Activated gamma-delta T cell (primary cell): ENCODE data around the gene TMEM181.
A peak's percentile ranks its signal among the peaks of the same experiment; 100 is the strongest.
"Not testable (repeated sequence)": the region's sequence is repeated elsewhere in the genome, so short reads cannot be mapped to it uniquely, and the experiment has no call there.

ENCODE experiments used
- DNase-seq: peaks from one replicate; lab custom pipeline; 2025; lab: John Stamatoyannopoulos, UW
- total RNA-seq, 2 donors: gene quantifications; one replicate each; lab custom pipeline; 2026; lab: John Stamatoyannopoulos, UW

TMEM181 gene
- 75.4 to 111 reads per million in 2 donors for total RNA-seq

- peak; percentile 81 for DNase-seq
Observed at GRCh38 chr6:158559895-158560835, at the start of gene TMEM181. Gene TMEM181 (plus strand): TSS chr6:158560091. CDS start chr6:158560225, 134 bp downstream.

DNA sequence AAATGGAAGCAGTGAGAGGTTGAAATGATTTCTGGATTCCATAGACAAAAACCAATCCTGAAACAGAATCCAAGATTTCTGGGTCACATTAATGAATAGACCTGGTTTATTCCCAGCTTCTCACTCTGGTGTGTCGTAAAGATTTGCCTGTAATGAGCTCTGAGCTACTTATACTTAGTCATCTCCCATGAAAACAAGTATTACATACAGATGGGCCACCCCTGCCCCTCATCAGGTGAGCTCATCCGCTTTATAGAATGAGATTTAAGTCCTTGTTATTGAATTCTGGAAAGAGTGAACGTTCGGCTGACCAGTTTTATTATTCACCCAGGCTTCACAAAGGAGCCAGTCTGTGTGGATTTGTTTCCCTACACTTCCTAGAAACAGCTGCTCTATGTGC, 47.1 kb upstream of the TMEM181 start:
- no peak for DNase-seq

DNA sequence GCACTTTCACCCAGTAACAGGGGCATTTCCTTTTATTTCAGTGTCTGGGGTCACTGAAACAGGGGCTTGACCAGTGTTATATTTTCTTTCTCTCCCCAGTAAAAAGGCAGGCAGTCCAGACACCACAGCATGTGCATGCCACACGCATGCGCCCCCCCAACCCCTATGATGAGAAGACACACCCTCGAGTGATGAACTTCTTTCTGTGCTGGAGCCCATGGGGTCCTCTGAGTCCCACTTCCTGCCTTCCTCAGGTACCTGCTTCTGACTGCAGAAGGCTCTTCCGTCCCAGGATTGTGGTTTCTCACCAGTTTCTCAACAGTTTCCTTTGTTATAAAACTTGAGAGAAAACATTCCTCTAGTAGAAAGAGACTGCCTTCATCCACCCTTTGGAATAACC, 45.7 kb upstream of the TMEM181 start:
- no peak for DNase-seq

DNA sequence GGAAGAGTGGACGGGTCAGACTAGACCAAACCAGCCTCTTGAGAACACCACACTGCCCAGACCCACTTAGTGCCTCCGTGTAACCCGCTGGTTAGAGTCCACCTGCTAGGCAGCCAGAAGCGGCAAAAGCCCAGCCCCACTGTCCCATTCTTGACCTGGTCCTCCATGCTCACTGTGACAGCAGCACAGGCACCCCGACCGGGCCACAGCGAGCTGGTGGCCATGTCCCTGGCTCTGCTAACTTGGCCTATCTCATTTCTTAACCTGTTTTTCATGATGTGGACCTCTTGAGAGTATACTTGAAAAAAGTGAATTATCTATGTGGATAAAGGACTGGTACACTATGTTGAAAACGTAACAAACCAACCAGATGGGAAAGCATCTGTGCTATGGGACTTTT, 44.9 kb upstream of the TMEM181 start:
- DNase-seq, result no peak

- no peak for DNase-seq
Observed at GRCh38 chr6:158516098-158516497, 43.8 kb upstream of the TMEM181 start.

- no peak for DNase-seq
Observed at GRCh38 chr6:158517038-158517437, 42.9 kb upstream of the TMEM181 start.

- no peak for DNase-seq
Observed at GRCh38 chr6:158517581-158517980, 42.3 kb upstream of the TMEM181 start.

- no peak for DNase-seq
Observed at GRCh38 chr6:158518191-158519127, 41.4 kb upstream of the TMEM181 start.

DNA sequence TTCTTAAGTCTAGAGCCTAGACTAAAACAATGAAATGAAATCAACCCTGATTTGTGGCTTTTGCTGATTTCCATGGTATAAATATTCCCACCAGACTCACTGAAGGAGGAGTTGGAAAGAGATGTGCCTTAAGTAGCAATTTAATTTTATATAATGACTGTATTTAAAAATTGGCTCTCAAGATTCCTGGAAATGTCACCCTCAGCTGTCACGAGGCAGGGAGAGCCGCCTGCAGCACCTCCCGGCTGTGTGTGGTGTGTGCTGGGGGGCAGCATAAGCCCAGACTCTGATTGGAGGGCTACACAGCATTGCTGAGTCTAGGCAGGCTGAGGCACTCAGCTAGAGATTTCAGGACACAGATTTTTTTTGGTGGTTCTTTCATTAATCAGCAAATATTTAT, 40.6 kb upstream of the TMEM181 start:
- DNase-seq, result no peak

DNA sequence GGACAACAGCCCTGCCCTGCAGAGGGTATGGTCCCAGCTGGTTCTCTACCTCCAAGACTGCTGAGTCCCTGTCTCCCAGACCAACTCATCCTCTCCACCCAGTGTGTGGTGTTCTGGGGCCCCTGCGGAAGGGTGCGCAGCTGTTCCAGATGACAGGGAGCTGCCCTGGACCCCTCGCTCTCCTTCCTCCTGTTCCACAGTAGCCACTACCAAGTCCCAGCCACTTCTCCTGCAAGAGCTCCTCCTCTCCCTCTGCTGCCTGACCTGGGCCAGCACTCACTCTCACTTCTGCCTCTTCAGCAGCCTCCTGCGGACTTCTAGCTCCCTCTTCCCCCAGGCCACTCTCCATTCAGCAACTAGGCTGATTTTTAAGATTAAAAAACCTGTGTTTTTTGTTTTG, 40.1 kb upstream of the TMEM181 start:
- DNase-seq, result no peak

DNA sequence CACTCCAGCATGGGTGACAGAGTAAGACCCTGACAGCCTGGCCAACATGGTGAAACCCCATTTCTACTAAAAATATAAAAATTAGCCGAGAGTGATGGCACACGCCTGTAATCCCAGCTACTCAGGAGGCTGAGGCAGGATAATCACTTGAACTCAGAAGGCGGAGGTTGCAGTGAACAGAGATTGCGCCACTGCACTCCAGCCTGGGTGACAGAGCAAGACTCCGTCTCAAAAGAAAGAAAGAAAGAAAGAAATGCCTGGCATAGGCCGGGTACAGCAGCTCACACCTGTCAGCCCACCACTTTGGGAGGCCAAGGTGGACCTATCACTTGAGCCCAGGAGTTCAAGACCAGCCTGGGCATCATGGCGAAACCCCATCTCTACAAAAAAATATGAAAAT, 38.9 kb upstream of the TMEM181 start:
- not testable (repeated sequence) for DNase-seq

GRCh38 chr6:158521759-158522158, 38.1 kb upstream of the TMEM181 start:
- DNase-seq, result no peak

DNA sequence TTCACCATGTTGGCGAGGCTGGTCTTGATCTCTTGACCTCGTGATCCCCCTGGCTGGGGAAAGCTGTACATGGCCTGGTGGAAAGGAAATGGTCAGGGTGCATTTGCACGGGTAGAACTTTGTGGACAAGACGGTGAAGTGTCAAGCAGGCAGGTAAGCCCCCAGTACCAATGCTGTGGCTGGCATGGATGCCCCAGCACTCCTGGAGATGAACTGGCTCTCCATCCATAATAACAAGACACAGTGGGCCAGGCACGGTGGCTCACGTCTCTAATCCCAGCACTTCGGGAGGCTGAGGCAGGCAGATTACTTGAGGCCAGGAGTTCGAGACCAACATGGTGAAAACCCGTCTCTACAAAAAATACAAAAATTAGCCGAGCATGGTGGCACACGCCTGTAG, 37.3 kb upstream of the TMEM181 start:
- no peak for DNase-seq

DNA sequence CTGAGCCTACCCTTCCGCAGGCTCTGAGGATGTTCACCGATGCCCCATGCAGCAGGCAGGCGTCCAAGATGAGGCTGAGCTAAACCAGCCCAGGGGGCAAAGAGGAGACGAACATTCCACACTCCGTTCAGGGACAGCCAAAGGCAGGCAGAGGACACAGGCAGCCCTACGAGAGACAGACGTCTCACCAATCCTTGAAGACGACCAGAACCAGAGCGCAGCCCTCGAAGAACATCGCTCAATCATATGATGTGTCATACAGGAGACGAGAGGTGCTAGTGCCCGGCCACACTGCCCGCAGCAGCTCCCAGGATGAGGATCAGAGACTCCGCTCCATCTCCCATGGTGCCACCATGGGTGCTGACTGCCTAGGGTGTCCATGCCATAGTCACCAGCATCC, 35.6 kb upstream of the TMEM181 start:
- DNase-seq, result no peak

- not testable (repeated sequence) for DNase-seq
Observed at GRCh38 chr6:158527858-158528257, 32.0 kb upstream of the TMEM181 start.

DNA sequence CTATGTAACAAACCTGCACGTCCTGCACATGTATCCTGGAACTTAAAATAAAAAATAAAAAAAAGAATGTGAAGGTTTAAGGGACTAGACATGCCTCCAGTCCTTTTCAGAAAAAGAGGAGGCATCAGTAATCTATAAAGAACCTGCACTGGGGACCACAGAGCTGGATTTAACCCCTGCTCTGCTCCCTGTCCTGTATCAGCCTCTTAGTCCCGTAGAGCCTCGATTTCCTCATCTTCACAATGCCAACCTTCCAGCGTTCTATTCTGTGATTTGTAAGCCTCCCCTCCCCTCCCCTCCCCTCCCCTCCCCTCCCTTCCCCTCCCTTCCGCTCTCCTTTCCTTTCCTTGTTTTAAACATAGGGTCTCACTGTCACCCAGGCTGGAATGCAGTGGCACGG, 31.1 kb upstream of the TMEM181 start:
- DNase-seq, result no peak

- DNase-seq, result no peak
Observed at GRCh38 chr6:158529629-158530028, 30.3 kb upstream of the TMEM181 start.

- no peak for DNase-seq
Observed at GRCh38 chr6:158531566-158531965, 28.3 kb upstream of the TMEM181 start.

GRCh38 chr6:158531970-158532369, 27.9 kb upstream of the TMEM181 start:
- DNase-seq, result no peak

DNA sequence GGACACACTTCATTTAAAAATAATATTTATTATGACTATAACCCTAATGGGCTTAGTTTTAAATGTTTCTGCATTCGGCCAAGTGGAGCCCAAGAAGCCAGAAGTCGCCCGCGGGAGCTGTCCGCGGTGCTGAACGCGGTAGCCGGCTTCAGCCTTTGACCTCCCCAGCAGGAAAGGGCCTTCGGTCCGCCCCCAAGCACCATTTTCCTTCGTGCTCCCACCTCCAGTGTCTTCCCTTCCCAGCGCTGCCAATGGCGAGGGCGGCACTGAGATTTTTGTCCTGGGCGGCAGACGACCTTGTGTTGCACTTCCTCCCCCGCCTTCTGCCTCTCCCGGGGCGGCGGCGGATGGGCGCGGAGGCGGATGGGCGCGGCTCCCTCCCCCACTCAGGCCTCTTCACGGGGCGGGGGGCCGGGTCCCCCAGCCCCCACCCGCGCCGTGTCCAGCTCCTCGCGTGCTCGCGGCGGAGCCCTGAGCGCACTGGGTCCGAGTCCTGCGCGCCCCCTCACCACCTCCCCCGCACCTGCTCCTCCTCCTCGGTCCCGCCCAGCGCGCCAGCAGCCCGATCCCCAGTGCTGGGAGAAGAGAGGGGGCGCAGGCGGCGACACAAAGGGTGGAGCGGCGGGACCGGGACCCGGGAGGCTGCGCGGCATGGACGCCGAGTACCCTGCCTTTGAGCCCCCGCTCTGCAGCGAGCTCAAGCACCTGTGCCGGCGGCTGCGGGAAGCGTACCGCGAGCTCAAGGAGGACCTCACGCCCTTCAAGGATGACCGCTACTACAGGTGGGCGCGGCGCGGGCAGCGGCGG, 23.6 kb upstream of the TMEM181 start:
- peak; percentile 46 for DNase-seq

DNA sequence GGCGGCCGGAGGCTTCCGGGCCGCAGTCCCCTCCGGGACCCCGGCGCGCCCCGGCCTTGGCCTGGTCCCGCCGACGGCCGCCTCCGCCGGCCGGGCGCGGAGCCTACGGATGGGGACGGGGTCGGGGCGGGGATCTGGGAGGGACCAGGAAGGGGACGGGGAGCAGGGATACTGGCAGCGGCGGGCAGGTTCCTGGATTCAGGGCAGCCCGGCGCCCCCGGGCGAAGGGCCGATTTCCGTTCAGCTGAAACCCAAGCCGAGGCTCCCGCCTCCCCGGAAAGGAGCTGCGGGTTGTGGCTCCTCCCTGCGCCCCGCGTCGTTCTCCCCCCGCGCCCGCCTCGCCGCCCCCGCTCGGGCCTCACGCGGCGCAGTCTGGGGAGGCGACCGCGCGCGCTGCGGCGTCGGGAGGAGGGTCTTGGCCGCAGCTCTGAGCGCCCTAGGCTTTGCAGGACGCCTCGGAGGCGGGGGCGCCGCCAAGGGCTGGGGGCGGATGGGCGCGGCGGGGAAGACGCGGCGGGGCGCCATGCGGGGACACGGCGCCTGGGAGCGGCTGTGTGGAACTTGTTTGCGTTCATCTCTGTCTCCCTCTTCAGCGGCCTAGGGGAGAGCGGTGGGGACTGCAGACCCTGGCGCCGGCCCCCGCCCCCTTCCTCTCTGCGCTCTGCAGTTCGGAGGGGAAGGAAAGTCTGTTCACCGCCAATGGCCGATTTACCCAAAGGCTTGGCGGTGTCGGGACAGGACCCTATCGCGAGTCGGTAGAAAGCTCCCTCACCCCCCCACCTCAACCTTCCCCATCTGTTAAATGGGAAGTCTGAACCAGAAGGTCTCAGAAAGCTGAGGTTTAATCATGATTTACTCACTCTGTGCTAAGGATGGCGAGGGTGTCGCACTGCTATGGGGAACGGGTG, 22.7 kb upstream of the TMEM181 start:
- DNase-seq, result no peak
